Trophoblast cell (in vitro differentiated cells and primary cell): Measurements from ENCODE around the gene SCFD2.

Experiments
- DNase-seq, 2 donors: peaks; one replicate each; pipeline ENCODE4 v3.0.0-alpha.2; 2016
- H2AFZ ChIP-seq: 2 replicates; pipeline ENCODE4 v1.6.1; 2013; ENCODE audit warnings: low read length, moderate library complexity, mild to moderate bottlenecking; ENCODE audit not compliant: insufficient read depth, poor library complexity
- H2AK5ac ChIP-seq: 2 replicates; pipeline ENCODE4 v1.6.1; 2013; ENCODE audit warnings: mild to moderate bottlenecking, low read length
- H2BK120ac ChIP-seq: 2 replicates; pipeline ENCODE4 v1.6.1; 2013; ENCODE audit warnings: low read length, mild to moderate bottlenecking, moderate library complexity; ENCODE audit not compliant: insufficient read depth, poor library complexity
- H2BK12ac ChIP-seq: 2 replicates; pipeline ENCODE4 v1.6.1; 2013; ENCODE audit warnings: mild to moderate bottlenecking, low read length, moderate library complexity
- H2BK5ac ChIP-seq: 2 replicates; pipeline ENCODE4 v1.6.1; 2013; ENCODE audit warnings: low read length, low read depth, moderate library complexity, mild to moderate bottlenecking; ENCODE audit not compliant: poor library complexity
- H3K14ac ChIP-seq: 2 replicates; pipeline ENCODE4 v1.6.1; 2013; ENCODE audit warnings: mild to moderate bottlenecking, low read length
- H3K18ac ChIP-seq: 2 replicates; pipeline ENCODE4 v1.6.1; 2013; ENCODE audit warnings: mild to moderate bottlenecking, low read length
- H3K23ac ChIP-seq: 2 replicates; pipeline ENCODE4 v1.6.1; 2013; ENCODE audit warnings: low read length
- H3K27ac ChIP-seq: 2 replicates; pipeline ENCODE4 v1.5.1; 2013; ENCODE audit warnings: low read depth, mild to moderate bottlenecking, inconsistent platforms, low read length, moderate library complexity
- H3K27me3 ChIP-seq: 2 replicates; pipeline ENCODE4 v1.6.1; 2013; ENCODE audit warnings: inconsistent platforms, mild to moderate bottlenecking, low read length, moderate library complexity; ENCODE audit not compliant: insufficient read depth
- H3K36me3 ChIP-seq, 2 experiments: 1 replicate in 1 of 2; 2 replicates in 1 of 2; pipeline ENCODE4 v1.6.1; 2013; ENCODE audit warnings: low read length in 2 of 2, mild to moderate bottlenecking in 2 of 2, moderate library complexity in 1 of 2; ENCODE audit not compliant: insufficient read depth in 2 of 2, control insufficient read depth in 1 of 2
- H3K4ac ChIP-seq: 2 replicates; pipeline ENCODE4 v1.6.1; 2013; ENCODE audit warnings: low read depth, mild to moderate bottlenecking, low read length, moderate library complexity
- H3K4me1 ChIP-seq, 2 experiments: 1 replicate in 1 of 2; 2 replicates in 1 of 2; pipeline ENCODE4 v1.6.1; 2013; ENCODE audit warnings: low read length in 2 of 2, mild to moderate bottlenecking in 2 of 2, moderate library complexity in 1 of 2; ENCODE audit not compliant: insufficient read depth in 2 of 2, control insufficient read depth in 1 of 2
- H3K4me2 ChIP-seq: 2 replicates; pipeline ENCODE4 v1.6.1; 2013; ENCODE audit warnings: inconsistent platforms, mild to moderate bottlenecking, low read length, moderate library complexity
- H3K4me3 ChIP-seq: 2 replicates; pipeline ENCODE4 v1.5.1; 2013; ENCODE audit warnings: mild to moderate bottlenecking, low read depth, low read length, inconsistent platforms
- H3K79me1 ChIP-seq: one replicate; pipeline ENCODE4 v1.6.1; 2013; ENCODE audit warnings: low read length
- H3K79me2 ChIP-seq: 2 replicates; pipeline ENCODE4 v1.6.1; 2013; ENCODE audit warnings: low read length, mild to moderate bottlenecking; ENCODE audit not compliant: control insufficient read depth, insufficient read depth, poor library complexity
- H3K9ac ChIP-seq: 2 replicates; pipeline ENCODE4 v1.6.1; 2013; ENCODE audit warnings: mild to moderate bottlenecking, low read length
- H3K9me3 ChIP-seq: 2 replicates; pipeline ENCODE4 v1.6.1; 2013; ENCODE audit warnings: low read depth, mild to moderate bottlenecking, control low read depth, inconsistent platforms, low read length; ENCODE audit not compliant: insufficient read depth
- H4K12ac ChIP-seq: 2 replicates; pipeline ENCODE4 v1.6.1; 2013; ENCODE audit warnings: low read depth, mild to moderate bottlenecking, low read length, moderate library complexity
- H4K8ac ChIP-seq: 2 replicates; pipeline ENCODE4 v1.6.1; 2013; ENCODE audit warnings: low read depth, mild to moderate bottlenecking, low read length, moderate library complexity
- H4K91ac ChIP-seq: one replicate; pipeline ENCODE4 v1.6.1; 2013; ENCODE audit warnings: low read depth, mild to moderate bottlenecking, low read length, moderate library complexity
- WGBS: extraction: QIAGEN DNeasy Blood & Tissue Kit; methylation state at CpG from one replicate; pipeline ENCODE4 v1.1.7; 2013; ENCODE audit warnings: missing lambda C conversion rate; ENCODE audit not compliant: insufficient read length, insufficient coverage; ENCODE audit errors: extremely low coverage; 5-methylcytosine and 5-hydroxymethylcytosine counted together

SCFD2 gene

GRCh38 chr4:53105313-53105712, 260.5 kb downstream of the SCFD2 start:
- no peak overlapping the region for H3K4ac ChIP-seq
- no peak overlapping the region for H3K4me2 ChIP-seq
- H3K18ac ChIP-seq = peak overlapping the region; percentile 32
- no peaks in the 10 kb centered on the region for H3K36me3 ChIP-seq
- H3K27ac ChIP-seq = no peak overlapping the region
- no peak overlapping the region for H4K8ac ChIP-seq
- no peak for DNase-seq
- H3K4me3 ChIP-seq = no peak overlapping the region
- peak overlapping the region; percentile 4 for H4K91ac ChIP-seq
- WGBS = no CpG with 5 or more reads among the region's 6 CpGs
- no peaks in the 10 kb centered on the region for H3K79me2 ChIP-seq
- H3K14ac ChIP-seq = no peak overlapping the region
- H2AK5ac ChIP-seq = no peak overlapping the region
- H4K12ac ChIP-seq = peak overlapping the region; percentile 12
- no peak overlapping the region for H2BK12ac ChIP-seq
- H3K9me3 ChIP-seq = no peaks in the 10 kb centered on the region
- no peak overlapping the region for H2BK120ac ChIP-seq
- H3K27me3 ChIP-seq = no peaks in the 10 kb centered on the region
- H3K23ac ChIP-seq = no peak overlapping the region
- no peak overlapping the region for H2AFZ ChIP-seq
- H3K9ac ChIP-seq = no peak overlapping the region
- peaks cover 8% of the 10 kb centered on the region for H3K79me1 ChIP-seq
- peaks cover 0 to 8% of the 10 kb centered on the region in 2 experiments for H3K4me1 ChIP-seq
- H2BK5ac ChIP-seq = no peak overlapping the region

GRCh38 chr4:53103481-53103880, 262.4 kb downstream of the SCFD2 start:
- H4K12ac ChIP-seq = no peak overlapping the region
- no peak overlapping the region for H3K4me2 ChIP-seq
- H3K9me3 ChIP-seq = no peaks in the 10 kb centered on the region
- H3K23ac ChIP-seq = no peak overlapping the region
- no peaks in the 10 kb centered on the region for H3K36me3 ChIP-seq
- peaks cover 11% of the 10 kb centered on the region for H3K79me1 ChIP-seq
- no peak for DNase-seq
- H2AK5ac ChIP-seq = no peak overlapping the region
- no peak overlapping the region for H3K14ac ChIP-seq
- H3K79me2 ChIP-seq = peaks cover 1% of the 10 kb centered on the region
- no peak overlapping the region for H3K4ac ChIP-seq
- no CpG with 5 or more reads among the region's 1 CpG for WGBS
- H3K27ac ChIP-seq = no peak overlapping the region
- no peak overlapping the region for H2BK120ac ChIP-seq
- H3K4me3 ChIP-seq = no peak overlapping the region
- H3K4me1 ChIP-seq = peaks cover 0 to 8% of the 10 kb centered on the region in 2 experiments
- no peak overlapping the region for H2BK5ac ChIP-seq
- H2BK12ac ChIP-seq = no peak overlapping the region
- no peak overlapping the region for H2AFZ ChIP-seq
- H3K18ac ChIP-seq = no peak overlapping the region
- no peak overlapping the region for H4K8ac ChIP-seq
- no peak overlapping the region for H4K91ac ChIP-seq
- H3K27me3 ChIP-seq = no peaks in the 10 kb centered on the region
- no peak overlapping the region for H3K9ac ChIP-seq

GRCh38 chr4:53101191-53101581, 264.7 kb downstream of the SCFD2 start:
- Histone ChIP-seq H3K9me3 (no peaks in the 10 kb centered on the region), H3K4me2 (no peak overlapping the region), H2BK120ac (no peak overlapping the region), H2BK12ac (no peak overlapping the region), H3K18ac (no peak overlapping the region), H3K4me1 (peaks cover 0 to 8% of the 10 kb centered on the region in 2 experiments), H3K14ac (no peak overlapping the region), H3K27me3 (no peaks in the 10 kb centered on the region), H3K79me2 (peaks cover 1% of the 10 kb centered on the region), H3K9ac (no peak overlapping the region), H2AK5ac (no peak overlapping the region), H3K79me1 (peaks cover 11% of the 10 kb centered on the region), H3K4me3 (no peak overlapping the region), H3K4ac (no peak overlapping the region), H2AFZ (no peak overlapping the region), H4K12ac (no peak overlapping the region), H3K23ac (no peak overlapping the region), H3K36me3 (no peaks in the 10 kb centered on the region), H2BK5ac (no peak overlapping the region), H3K27ac (peak overlapping the region; percentile 11), H4K91ac (no peak overlapping the region), H4K8ac (no peak overlapping the region)
- DNase-seq = peak in 1 of 2 donors; percentile 33

- no peak overlapping the region for H2BK12ac ChIP-seq
- no peaks in the 10 kb centered on the region for H3K9me3 ChIP-seq
- H3K14ac ChIP-seq = no peak overlapping the region
- no peak for DNase-seq
- peaks cover 0 to 7% of the 10 kb centered on the region in 2 experiments for H3K4me1 ChIP-seq
- peak overlapping the region; percentile 11 for H3K27ac ChIP-seq
- H3K4me2 ChIP-seq = no peak overlapping the region
- no peaks in the 10 kb centered on the region for H3K36me3 ChIP-seq
- no peak overlapping the region for H3K4ac ChIP-seq
- no peak overlapping the region for H4K91ac ChIP-seq
- peaks cover 11% of the 10 kb centered on the region for H3K79me1 ChIP-seq
- H3K18ac ChIP-seq = no peak overlapping the region
- peaks cover 1% of the 10 kb centered on the region for H3K79me2 ChIP-seq
- no peak overlapping the region for H3K9ac ChIP-seq
- no CpG with 5 or more reads among the region's 7 CpGs for WGBS
- H2BK5ac ChIP-seq = no peak overlapping the region
- no peak overlapping the region for H3K23ac ChIP-seq
- H2BK120ac ChIP-seq = no peak overlapping the region
- H4K12ac ChIP-seq = no peak overlapping the region
- H3K27me3 ChIP-seq = no peaks in the 10 kb centered on the region
- no peak overlapping the region for H2AK5ac ChIP-seq
- no peak overlapping the region for H3K4me3 ChIP-seq
- no peak overlapping the region for H2AFZ ChIP-seq
- no peak overlapping the region for H4K8ac ChIP-seq
These were observed 265.2 kb downstream of the SCFD2 start for GRCh38 chr4:53100501-53101190.
